H1 (cell line): ENCODE measurements around the gene HEATR5A. TPM values are rescaled to one million over a fixed set of nuclear protein-coding genes. Genes with fewer than 3 reads are reported as not detected.

Source experiments
- CTCF ChIA-PET: fragments of 300-600 bp; sonication (Branson Sonifier 250); formaldehyde crosslinking; loops from one replicate; lab custom pipeline; 2021; ENCODE audit not compliant: partially characterized antibody; lab: Charles Lee
- POLR2A ChIA-PET: fragments of 300-600 bp; sonication (Branson Sonifier 250); formaldehyde crosslinking; loops from one replicate; lab custom pipeline; 2021; ENCODE audit warnings: inconsistent platforms; ENCODE audit not compliant: partially characterized antibody; lab: Charles Lee
- DNase-seq, 2 experiments: peaks; one replicate each; pipeline versions ENCODE4 v3.0.0 to v3.0.0-alpha.2; 2010 to 2022; ENCODE audit warnings: low spot score in 2 of 2, low read depth in 1 of 2, mixed read lengths in 1 of 2
- FAIRE-seq: peaks from 2 replicates; lab custom pipeline; 2011; peaks lifted over from hg19 to GRCh38; lab: Jason Lieb, UNC
- H2AFZ ChIP-seq: 2 replicates; pipeline ENCODE4 v1.8.1; 2012; ENCODE audit warnings: low read length, inconsistent platforms
- H2AK5ac ChIP-seq: 2 replicates; pipeline ENCODE4 v1.6.1; 2013; ENCODE audit warnings: low read depth, low read length
- H2BK120ac ChIP-seq: replicated peaks from 2 replicates; pipeline ENCODE3; 2013; ENCODE audit warnings: low read depth, low read length, inconsistent platforms
- H2BK12ac ChIP-seq: 2 replicates; pipeline ENCODE4 v1.6.1; 2013; ENCODE audit warnings: low read depth, low read length
- H2BK15ac ChIP-seq: 2 replicates; pipeline ENCODE4 v1.6.1; 2013; ENCODE audit warnings: low read length
- H2BK20ac ChIP-seq: 2 replicates; pipeline ENCODE4 v1.6.1; 2013; ENCODE audit warnings: low read length
- H2BK5ac ChIP-seq: 2 replicates; pipeline ENCODE4 v1.6.1; 2013; ENCODE audit warnings: low read depth, low read length
- H3K14ac ChIP-seq: 2 replicates; pipeline ENCODE4 v1.6.1; 2013; ENCODE audit warnings: inconsistent platforms; ENCODE audit not compliant: insufficient read length
- H3K18ac ChIP-seq: 2 replicates; pipeline ENCODE4 v1.6.1; 2013; ENCODE audit warnings: low read length; ENCODE audit errors: extremely low read depth
- H3K23ac ChIP-seq: 2 replicates; pipeline ENCODE4 v1.6.1; 2013; ENCODE audit warnings: inconsistent platforms; ENCODE audit not compliant: insufficient read length
- H3K23me2 ChIP-seq: 2 replicates; pipeline ENCODE4 v1.6.1; 2013; ENCODE audit warnings: low read depth, low read length
- H3K27ac ChIP-seq: 2 replicates; pipeline ENCODE4 v1.6.1; 2011; ENCODE audit warnings: low read depth, low read length, inconsistent platforms
- H3K27me3 ChIP-seq, 4 experiments: replicated peaks in 1 of 4; 1 replicate in 1 of 4; 2 replicates in 3 of 4; pipeline versions ENCODE4 v1.6.1 to v1.8.1; 2011 to 2013; ENCODE audit warnings: low read length in 3 of 4, mild to moderate bottlenecking in 3 of 4, inconsistent platforms in 2 of 4, mixed read lengths in 2 of 4, moderate library complexity in 1 of 4; ENCODE audit not compliant: control insufficient read depth in 3 of 4, insufficient read depth in 3 of 4; ENCODE audit errors: extremely low read depth in 1 of 4
- H3K36me3 ChIP-seq, 4 experiments: 2 replicates each; pipeline versions ENCODE4 v1.6.1 to v1.8.1; 2011 to 2013; ENCODE audit warnings: mild to moderate bottlenecking in 4 of 4, low read length in 3 of 4, moderate library complexity in 2 of 4, control low read depth in 1 of 4, inconsistent platforms in 1 of 4; ENCODE audit not compliant: insufficient read depth in 4 of 4, control insufficient read depth in 2 of 4
- H3K4ac ChIP-seq: replicated peaks from 2 replicates; pipeline ENCODE3; 2013; ENCODE audit warnings: low read length, low read depth, mixed read lengths, inconsistent platforms; ENCODE audit not compliant: insufficient read length
- H3K4me1 ChIP-seq, 4 experiments: replicated peaks in 1 of 4; 1 replicate in 1 of 4; 2 replicates in 3 of 4; pipeline versions ENCODE4 v1.6.1 to v1.8.1; 2011 to 2013; ENCODE audit warnings: low read length in 3 of 4, inconsistent platforms in 2 of 4, mixed read lengths in 1 of 4; ENCODE audit not compliant: insufficient read depth in 4 of 4, control insufficient read depth in 3 of 4
- H3K4me2 ChIP-seq, 2 experiments: 2 replicates each; pipeline versions ENCODE4 v1.6.1 to v1.8.1; 2011 to 2013; ENCODE audit warnings: low read depth in 2 of 2, low read length in 2 of 2, control low read depth in 1 of 2, inconsistent platforms in 1 of 2, mild to moderate bottlenecking in 1 of 2; ENCODE audit not compliant: insufficient read depth in 1 of 2
- H3K4me3 ChIP-seq, 4 experiments: fragments of 200-600, 300-600 bp in 1 of 4; sonication (generic), shearing (Covaris generic), sonication (Bioruptor Twin) in 1 of 4; 2 replicates each; pipeline versions ENCODE4 v1.5.1 to v1.8.1; 2011 to 2016; ENCODE audit warnings: low read length in 4 of 4, low read depth in 3 of 4, control low read depth in 2 of 4, inconsistent platforms in 2 of 4, mild to moderate bottlenecking in 2 of 4, mixed read lengths in 1 of 4, moderate library complexity in 1 of 4; ENCODE audit not compliant: insufficient read depth in 2 of 4; ENCODE audit errors: extremely low read depth in 1 of 4
- H3K56ac ChIP-seq: replicated peaks from 2 replicates; pipeline ENCODE3; 2013; ENCODE audit warnings: low read depth, mild to moderate bottlenecking, mixed read lengths, low read length, inconsistent platforms; ENCODE audit not compliant: insufficient read length
- H3K79me1 ChIP-seq: 2 replicates; pipeline ENCODE4 v1.6.1; 2013; ENCODE audit warnings: low read depth, low read length, control low read depth
- H3K79me2 ChIP-seq, 2 experiments: 2 replicates each; pipeline versions ENCODE4 v1.6.1 to v1.8.1; 2012 to 2013; ENCODE audit warnings: low read length in 2 of 2, mild to moderate bottlenecking in 2 of 2, inconsistent platforms in 1 of 2; ENCODE audit not compliant: insufficient read depth in 2 of 2, control insufficient read depth in 1 of 2
- H3K9ac ChIP-seq, 4 experiments: replicated peaks in 1 of 4; 1 replicate in 1 of 4; 2 replicates in 3 of 4; pipeline versions ENCODE4 v1.6.1 to v1.8.1; 2011 to 2013; ENCODE audit warnings: low read depth in 3 of 4, low read length in 3 of 4, control low read depth in 2 of 4, mild to moderate bottlenecking in 2 of 4, moderate library complexity in 2 of 4, inconsistent platforms in 1 of 4; ENCODE audit errors: extremely low read depth in 1 of 4
- H3K9me3 ChIP-seq, 2 experiments: 2 replicates each; pipeline versions ENCODE4 v1.6.1 to v1.8.1; 2012 to 2013; ENCODE audit warnings: mild to moderate bottlenecking in 2 of 2, moderate library complexity in 2 of 2, control low read depth in 1 of 2, inconsistent platforms in 1 of 2, low read depth in 1 of 2, low read length in 1 of 2, mixed read lengths in 1 of 2; ENCODE audit not compliant: insufficient read depth in 2 of 2
- H4K20me1 ChIP-seq, 2 experiments: replicated peaks in 1 of 2; 2 replicates each; pipeline versions ENCODE3 to v1.8.1; 2011 to 2013; ENCODE audit warnings: inconsistent platforms in 2 of 2, low read length in 2 of 2, mild to moderate bottlenecking in 1 of 2; ENCODE audit not compliant: insufficient read depth in 2 of 2, control insufficient read depth in 1 of 2
- H4K5ac ChIP-seq: 2 replicates; pipeline ENCODE4 v1.6.1; 2013; ENCODE audit warnings: low read length, low read depth, mixed read lengths, inconsistent platforms; ENCODE audit not compliant: insufficient read length
- H4K8ac ChIP-seq: 2 replicates; pipeline ENCODE4 v1.8.0; 2013; ENCODE audit warnings: mild to moderate bottlenecking, moderate library complexity, low read length, inconsistent platforms; ENCODE audit not compliant: insufficient read depth; ENCODE audit errors: extremely low read depth
- H4K91ac ChIP-seq: replicated peaks from 2 replicates; pipeline ENCODE3; 2013; ENCODE audit warnings: low read length, mixed read lengths, inconsistent platforms; ENCODE audit not compliant: insufficient read length
- EP300 ChIP-seq, 2 experiments: IDR thresholded peaks; 1 replicate in 1 of 2; 2 replicates in 1 of 2; pipeline ENCODE4 v1.6.1; 2011 to 2012; ENCODE audit warnings: low read depth in 2 of 2, low read length in 2 of 2, mild to moderate bottlenecking in 2 of 2, borderline replicate concordance in 1 of 2, inconsistent platforms in 1 of 2, moderate library complexity in 1 of 2
- WGBS, 2 experiments: shearing (Covaris generic) in 1 of 2; methylation state at CpG; one replicate each; pipeline versions ENCODE4 v1.1.6 to v1.1.7; 2013 to 2015; ENCODE audit warnings: low lambda C conversion rate in 2 of 2, mixed read lengths in 2 of 2, inconsistent platforms in 1 of 2, low coverage in 1 of 2, missing lambda C conversion rate in 1 of 2; ENCODE audit not compliant: insufficient replicate concordance in 2 of 2, insufficient coverage in 1 of 2, insufficient read length in 1 of 2; ENCODE audit errors: extremely low coverage in 1 of 2, missing lambda C conversion rate in 1 of 2; 5-methylcytosine and 5-hydroxymethylcytosine counted together
- polyA plus RNA-seq, 7 experiments: library from polyadenylated mRNA; depleted of rRNA in 3 of 7; stranded (reverse) in 5 of 7; unstranded in 2 of 7; fragments of >200 nt in 5 of 7; fragments of 200-250 nt in 2 of 7; gene quantifications; 1 replicate in 5 of 7; 2 replicates in 1 of 7; 4 replicates in 1 of 7; pipeline versions ENCODE4 v1.2.1 to v1.2.3, GENCODE V29; 2011 to 2013; ENCODE audit warnings: missing spikeins in 2 of 7, mixed read lengths in 2 of 7
- total RNA-seq: library from RNA; stranded (reverse); fragmentation: NEBNext Ultra II Directional; extraction: Animal tissue kit (Norgen Biotek cat#: 25700); gene quantifications from 2 replicates; pipeline ENCODE4 v1.2.1, GENCODE V29; 2021

The HEATR5A gene
- total and polyA plus RNA-seq, 2 of the 8 experiments (the other 6 are each of a cell fraction or from before 2014, with no cell fraction given), result 9.0 to 36.2 TPM

DNA sequence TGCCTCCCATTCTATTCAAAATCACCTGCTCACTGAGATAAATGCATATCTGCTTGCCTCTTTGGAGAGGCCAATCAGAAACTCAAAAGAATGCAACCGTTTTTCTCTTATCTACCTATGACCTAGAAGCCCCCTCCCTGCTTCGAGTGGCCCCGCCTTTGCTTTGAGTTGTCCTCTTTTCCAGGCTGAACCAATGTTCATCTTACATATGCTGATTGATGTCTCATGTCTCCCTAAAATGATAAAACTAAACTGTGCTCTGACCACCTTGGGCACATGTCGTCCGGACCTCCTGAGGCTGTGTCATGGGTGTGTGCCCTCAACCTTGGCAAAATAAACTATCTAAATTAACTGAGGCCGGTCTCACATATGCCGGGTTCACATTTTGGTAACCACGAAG lies 148.7 kb downstream of the HEATR5A start:
- Histone ChIP-seq H2BK20ac (no peak overlapping the region), H3K18ac (no peak overlapping the region), H3K79me2 (no peaks in the 10 kb centered on the region), H4K8ac (no peak overlapping the region), H3K4ac (no peak overlapping the region), H2AFZ (no peak overlapping the region), H3K4me3 (no peak overlapping the region), H4K20me1 (no peaks in the 10 kb centered on the region), H3K4me1 (no peaks in the 10 kb centered on the region), H3K36me3 (no peaks in the 10 kb centered on the region), H3K56ac (no peak overlapping the region), H3K79me1 (no peaks in the 10 kb centered on the region), H2BK12ac (no peak overlapping the region), H3K14ac (no peak overlapping the region), H3K4me2 (no peak overlapping the region), H2BK120ac (no peak overlapping the region), H2AK5ac (no peak overlapping the region), H4K5ac (no peak overlapping the region), H3K23ac (no peak overlapping the region), H3K27me3 (no peaks in the 10 kb centered on the region), H3K9me3 (peaks cover 7 to 15% of the 10 kb centered on the region in 2 experiments; a peak in 3 of 4 replicates), H4K91ac (no peak overlapping the region), H3K9ac (no peak overlapping the region), H2BK15ac (no peak overlapping the region), H2BK5ac (no peak overlapping the region), H3K27ac (no peak overlapping the region), H3K23me2 (no peaks in the 10 kb centered on the region)
- FAIRE-seq, result no peak
- TF ChIP-seq EP300 (IDR thresholded peaks at IDR 0.05; ENCODE audit: borderline replicate concordance in 1 of 2, low read depth in 2 of 2, low read length in 2 of 2), result no peak
- DNase-seq, result no peak
- ChIA-PET POLR2A (interaction anchor here (1.0 kb wide), 1 partner anchor 10 kb away, joined by 3 read pairs; no protein-coding TSS in a partner anchor), CTCF (interaction anchor here (0.6 to 0.9 kb wide), 2 partner anchors 10 to 15 kb away, joined by 3 to 4 read pairs; no protein-coding TSS in a partner anchor)
- 91% methylated on average over 8 of the region's 8 CpGs; no CpG with 5 or more reads in 1 of the 2 experiments for WGBS, 2 experiments
